Common myeloid progenitor, CD34-positive (primary cell): ENCODE measurements around the gene CTTN.

Experiments used
- CTCF ChIA-PET: fragments of 350-600 bp; sonication (Branson Sonifier 250); formaldehyde crosslinking; loops from one replicate; lab custom pipeline; 2021; ENCODE audit warnings: antibody characterized with exemption; lab: Charles Lee
- POLR2A ChIA-PET: fragments of 350-600 bp; sonication (Branson Sonifier 250); formaldehyde crosslinking; loops from one replicate; lab custom pipeline; 2021; ENCODE audit warnings: antibody characterized with exemption; lab: Charles Lee
- DNase-seq, 3 donors: peaks; one replicate each; pipeline versions ENCODE4 v3.0.0 to v3.0.0-alpha.2; 2013
- H3K27ac ChIP-seq, 2 experiments: 1 replicate in 1 of 2; 2 replicates in 1 of 2; pipeline ENCODE4 v1.7.0; 2013; ENCODE audit warnings: inconsistent platforms in 2 of 2, low read length in 2 of 2, mild to moderate bottlenecking in 2 of 2, low read depth in 1 of 2, moderate library complexity in 1 of 2; ENCODE audit not compliant: severe bottlenecking in 2 of 2, insufficient read depth in 1 of 2, poor library complexity in 1 of 2
- H3K27me3 ChIP-seq, 5 experiments: replicated peaks in 2 of 5; 1 replicate in 3 of 5; 2 replicates in 2 of 5; pipeline versions ENCODE4 v1.6.1 to v1.7.0; 2013; ENCODE audit warnings: low read length in 4 of 5, mild to moderate bottlenecking in 2 of 5, moderate library complexity in 2 of 5, inconsistent platforms in 1 of 5; ENCODE audit not compliant: insufficient read depth in 5 of 5, control insufficient read depth in 4 of 5
- H3K36me3 ChIP-seq, 4 experiments: 1 replicate in 2 of 4; 2 replicates in 2 of 4; pipeline versions ENCODE4 v1.6.1 to v1.7.0; 2013; ENCODE audit warnings: low read length in 3 of 4, control low read depth in 1 of 4, mild to moderate bottlenecking in 1 of 4; ENCODE audit not compliant: control insufficient read depth in 4 of 4, insufficient read depth in 4 of 4
- H3K4me1 ChIP-seq, 4 experiments: 1 replicate in 3 of 4; 2 replicates in 1 of 4; pipeline versions ENCODE4 v1.6.1 to v1.7.1; 2013; ENCODE audit warnings: low read length in 3 of 4, mild to moderate bottlenecking in 3 of 4, control low read depth in 1 of 4, inconsistent platforms in 1 of 4, moderate library complexity in 1 of 4; ENCODE audit not compliant: control insufficient read depth in 4 of 4, insufficient read depth in 4 of 4; ENCODE audit errors: control extremely low read depth in 1 of 4
- H3K4me3 ChIP-seq, 7 experiments: 1 replicate in 4 of 7; 2 replicates in 3 of 7; pipeline versions ENCODE4 v1.5.1 to v1.7.0; 2013; ENCODE audit warnings: mild to moderate bottlenecking in 7 of 7, low read length in 6 of 7, moderate library complexity in 6 of 7, inconsistent platforms in 2 of 7, low read depth in 2 of 7, control low read depth in 1 of 7; ENCODE audit not compliant: insufficient read depth in 4 of 7, control insufficient read depth in 1 of 7; ENCODE audit errors: extremely low read depth in 1 of 7
- H3K9me3 ChIP-seq, 5 experiments: 1 replicate in 4 of 5; 2 replicates in 1 of 5; pipeline versions ENCODE4 v1.6.1 to v1.7.1; 2013; ENCODE audit warnings: low read length in 4 of 5, mild to moderate bottlenecking in 2 of 5, inconsistent platforms in 1 of 5, low read depth in 1 of 5, moderate library complexity in 1 of 5; ENCODE audit not compliant: control insufficient read depth in 4 of 5, insufficient read depth in 2 of 5; ENCODE audit errors: control extremely low read depth in 1 of 5
- WGBS: methylation state at CpG from one replicate; pipeline ENCODE4 v1.1.5; 2013; ENCODE audit not compliant: insufficient coverage; 5-methylcytosine and 5-hydroxymethylcytosine counted together

Gene CTTN

DNA sequence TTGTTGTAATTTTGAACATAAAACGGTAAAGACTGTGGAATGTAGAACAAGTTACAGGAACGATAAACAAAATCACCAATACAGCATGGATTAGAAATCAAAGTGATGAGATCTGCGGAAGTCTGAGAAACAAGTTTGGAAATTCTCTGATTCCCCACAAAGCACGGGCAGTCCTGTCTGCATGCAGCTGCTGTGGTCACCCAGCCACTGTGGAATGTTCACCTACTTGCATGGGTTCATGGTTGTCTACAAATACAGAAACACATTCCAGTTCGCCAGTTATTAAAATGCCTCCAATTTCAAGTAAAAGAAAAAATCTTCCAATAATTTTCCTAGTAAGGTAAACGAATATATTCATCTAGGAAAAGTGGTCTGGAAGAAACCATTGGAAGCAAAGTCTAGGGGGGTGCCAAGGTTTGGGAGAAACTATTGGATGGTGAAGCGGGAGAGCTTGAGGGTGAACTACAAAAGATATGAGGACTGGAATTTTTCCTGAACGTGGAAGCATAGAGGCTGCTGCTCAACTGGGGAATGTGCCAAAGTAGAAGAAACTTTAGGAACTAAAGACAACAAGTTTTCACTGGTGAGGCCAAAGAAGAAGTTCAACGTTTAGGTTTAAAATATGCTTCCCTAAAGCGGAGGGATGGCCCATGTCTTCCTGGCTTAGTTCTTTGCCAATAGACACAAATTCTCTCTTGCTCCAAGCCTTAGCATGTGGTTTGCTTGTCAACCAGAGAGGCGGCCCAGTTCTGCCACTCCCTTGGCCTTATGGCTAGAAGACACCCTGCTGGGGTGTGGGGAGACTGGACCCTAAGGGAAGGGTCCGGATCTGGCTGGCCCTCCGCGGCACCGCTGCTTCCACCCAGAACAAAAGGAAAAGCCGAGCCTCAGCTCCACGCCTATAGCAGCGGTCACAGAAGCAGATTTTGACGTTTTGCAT is 70.2 kb downstream of the CTTN start:
- CTCF ChIA-PET: interaction anchor here (0.7 to 6.7 kb wide), 10 partner anchors 12 to 1094 kb away, joined by 3 to 96 read pairs (median 4); no protein-coding TSS in a partner anchor
- no peak overlapping the region for H3K27ac ChIP-seq
- POLR2A ChIA-PET: no interaction called here
- no peaks in the 10 kb centered on the region for H3K36me3 ChIP-seq
- no peak overlapping the region for H3K4me3 ChIP-seq
- H3K27me3 ChIP-seq: peaks cover 0 to 7% (median 0%) of the 10 kb centered on the region in 5 experiments
- H3K9me3 ChIP-seq: no peaks in the 10 kb centered on the region
- peaks cover 8 to 63% (median 43%) of the 10 kb centered on the region in 4 experiments for H3K4me1 ChIP-seq
- 77% methylated on average over 15 of the region's 19 CpGs for WGBS
- DNase-seq: no peak

- H3K27me3 ChIP-seq: peaks cover 0 to 7% (median 0%) of the 10 kb centered on the region in 5 experiments
Observed at GRCh38 chr11:70470127-70470526, 71.8 kb downstream of the CTTN start.

GRCh38 chr11:70471254-70471653 is 72.9 kb downstream of the CTTN start:
- peak; percentile 43 to 71 (median 62) for DNase-seq
- 80% methylated on average over 1 of the region's 7 CpGs for WGBS
- no peak overlapping the region for H3K27ac ChIP-seq
- H3K9me3 ChIP-seq: no peaks in the 10 kb centered on the region
- H3K4me1 ChIP-seq: peaks cover 8 to 46% (median 33%) of the 10 kb centered on the region in 4 experiments
- peaks cover 0 to 5% (median 0%) of the 10 kb centered on the region in 5 experiments for H3K27me3 ChIP-seq
- POLR2A ChIA-PET: interaction anchor here (1.2 kb wide), 1 partner anchor 9 kb away, joined by 3 read pairs; no protein-coding TSS in a partner anchor
- CTCF ChIA-PET: interaction anchor here (1.0 to 6.7 kb wide), 5 partner anchors 9 to 286 kb away, joined by 3 to 96 read pairs (median 3); no protein-coding TSS in a partner anchor
- H3K36me3 ChIP-seq: no peaks in the 10 kb centered on the region
- no peak overlapping the region for H3K4me3 ChIP-seq

More at GRCh38 chr11:70470127-70470526, 71.8 kb downstream of the CTTN start:
- H3K27ac ChIP-seq: peak overlapping the region; percentile 35 to 67
- H3K9me3 ChIP-seq: no peaks in the 10 kb centered on the region
- H3K4me3 ChIP-seq: peak overlapping the region in 2 of 7 experiments; percentile 30 to 31
- ChIA-PET CTCF (interaction anchor here (1.6 to 6.7 kb wide), 3 partner anchors 11 to 286 kb away, joined by 3 to 96 read pairs (median 29); no protein-coding TSS in a partner anchor), POLR2A (no interaction called here)
- WGBS: 0% methylated on average over 6 of the region's 6 CpGs
- DNase-seq: peak; percentile 93 to 100 (median 99)
- no peaks in the 10 kb centered on the region for H3K36me3 ChIP-seq
- H3K4me1 ChIP-seq: peaks cover 8 to 53% (median 37%) of the 10 kb centered on the region in 4 experiments

DNA sequence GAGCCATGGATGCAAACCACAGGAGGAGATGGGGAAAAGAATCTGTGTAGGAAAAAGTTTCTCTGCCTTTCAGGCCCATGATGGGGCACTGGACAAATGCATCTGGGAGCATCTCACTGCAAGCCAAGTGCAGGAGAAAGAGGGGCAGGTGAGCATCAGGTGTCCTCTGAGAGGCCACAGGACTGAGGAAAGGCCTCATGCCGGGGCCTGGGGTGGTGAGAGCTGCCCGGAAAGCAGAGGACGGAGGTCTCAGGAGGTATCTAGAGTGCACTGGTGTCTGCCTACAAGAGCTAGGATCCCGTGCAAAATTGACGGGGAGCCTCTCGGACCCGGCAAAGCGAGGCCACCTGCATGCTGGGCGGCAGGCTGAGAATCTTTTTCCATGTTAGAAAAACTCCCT is 73.9 kb downstream of the CTTN start:
- Histone ChIP-seq H3K4me3 (no peak overlapping the region), H3K27ac (no peak overlapping the region), H3K4me1 (peaks cover 8 to 46% (median 33%) of the 10 kb centered on the region in 4 experiments), H3K27me3 (peaks cover 0 to 2% (median 0%) of the 10 kb centered on the region in 5 experiments), H3K9me3 (no peaks in the 10 kb centered on the region), H3K36me3 (no peaks in the 10 kb centered on the region)
- ChIA-PET POLR2A (no interaction called here), CTCF (interaction anchor here (1.0 to 6.7 kb wide), 3 partner anchors 9 to 285 kb away, joined by 3 to 96 read pairs (median 6); no protein-coding TSS in a partner anchor)
- 97% methylated on average over 7 of the region's 9 CpGs for WGBS
- no peak for DNase-seq

- Histone ChIP-seq H3K27ac (no peak overlapping the region), H3K27me3 (peaks cover 0 to 2% (median 0%) of the 10 kb centered on the region in 5 experiments), H3K4me1 (peaks cover 8 to 40% (median 30%) of the 10 kb centered on the region in 4 experiments), H3K9me3 (no peaks in the 10 kb centered on the region), H3K36me3 (no peaks in the 10 kb centered on the region), H3K4me3 (no peak overlapping the region)
- 95% methylated on average over 15 of the region's 22 CpGs for WGBS
- DNase-seq: no peak
- POLR2A ChIA-PET: no interaction called here
- CTCF ChIA-PET: interaction anchor here (6.7 kb wide), 1 partner anchor 7 kb away, joined by 96 read pairs; no protein-coding TSS in a partner anchor
Observed at GRCh38 chr11:70473186-70473872, 75.0 kb downstream of the CTTN start.

DNA sequence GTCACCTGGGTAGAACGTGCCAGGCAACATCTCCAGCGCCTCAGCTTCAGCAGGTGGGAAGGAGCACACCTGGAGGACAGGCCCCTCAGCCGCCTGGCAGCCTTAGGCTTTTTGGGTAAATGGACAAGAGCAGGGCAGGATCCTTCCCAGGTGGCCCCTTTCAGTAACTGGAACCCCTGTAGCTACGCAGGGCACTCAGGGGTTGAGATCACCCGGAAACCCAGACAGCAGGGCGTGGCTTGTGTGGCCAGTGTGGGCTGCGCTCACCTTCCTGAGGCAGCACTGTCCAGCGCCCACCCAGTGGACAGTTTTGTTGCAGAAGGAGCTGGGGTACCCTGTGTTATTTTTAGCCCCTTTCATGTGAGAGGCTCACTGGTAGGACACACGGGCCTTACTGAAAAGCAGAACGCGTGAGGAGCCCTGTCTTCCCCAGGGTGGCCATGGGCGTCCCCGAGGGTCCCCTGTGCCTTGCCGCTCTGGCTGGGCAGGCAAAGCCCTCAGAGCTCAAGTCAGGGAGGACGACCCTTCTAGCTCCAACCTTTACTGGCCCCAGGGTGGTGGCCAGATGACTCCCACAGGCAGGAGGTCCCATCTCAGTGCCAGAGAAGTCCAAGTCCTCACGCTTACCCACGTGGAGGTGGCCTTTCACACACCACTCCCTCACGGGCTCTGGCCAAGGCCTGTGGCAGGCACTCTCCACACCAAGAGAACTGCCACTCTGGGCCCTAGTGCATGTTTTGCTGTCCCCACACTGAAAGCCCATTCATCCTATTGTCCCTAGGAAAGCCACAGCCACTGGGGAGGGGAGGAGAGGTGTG is 75.8 kb downstream of the CTTN start:
- ChIA-PET CTCF (interaction anchor here (0.6 to 1.3 kb wide), 2 partner anchors 9 to 205 kb away, joined by 3 to 4 read pairs; no protein-coding TSS in a partner anchor), POLR2A (no interaction called here)
- H3K36me3 ChIP-seq: no peaks in the 10 kb centered on the region
- H3K27ac ChIP-seq: no peak overlapping the region
- peaks cover 0 to 2% (median 0%) of the 10 kb centered on the region in 5 experiments for H3K27me3 ChIP-seq
- WGBS: 95% methylated on average over 17 of the region's 18 CpGs
- H3K4me1 ChIP-seq: peaks cover 3 to 33% (median 23%) of the 10 kb centered on the region in 4 experiments
- H3K4me3 ChIP-seq: no peak overlapping the region
- no peak for DNase-seq
- H3K9me3 ChIP-seq: no peaks in the 10 kb centered on the region
